Uterus (tissue), 4 donors: ENCODE results near the gene VPS4B. TPM values are rescaled to one million over a fixed set of nuclear protein-coding genes. Genes with fewer than 3 reads are reported as not detected.

Source experiments
- DNase-seq, 2 donors: peaks; one replicate each; pipeline ENCODE4 v3.0.0-alpha.2; 2019 to 2020
- H3K27ac ChIP-seq, 2 donors: fragments of 200-600 bp; sonication (generic); 1 replicate in 1 of 2; 2 replicates in 1 of 2; pipeline ENCODE4 v1.5.1; 2016 to 2018
- H3K27me3 ChIP-seq, 2 donors: fragments of 200-600 bp; sonication (generic); one replicate each; pipeline ENCODE4 v1.5.1; 2018 to 2019; ENCODE audit warnings: control low read depth in 1 of 2
- H3K36me3 ChIP-seq, 2 donors: fragments of 200-600 bp; sonication (generic); one replicate each; pipeline ENCODE4 v1.5.1; 2019; ENCODE audit warnings: control low read depth in 1 of 2
- H3K4me1 ChIP-seq, 2 donors: fragments of 200-600 bp; sonication (generic); one replicate each; pipeline ENCODE4 v1.5.1; 2018 to 2019; ENCODE audit warnings: control low read depth in 1 of 2
- H3K4me3 ChIP-seq, 2 donors: fragments of 200-600 bp; sonication (generic); 1 replicate in 1 of 2; 2 replicates in 1 of 2; pipeline ENCODE4 v1.5.1; 2018 to 2019; ENCODE audit warnings: mild to moderate bottlenecking in 1 of 2
- H3K9me3 ChIP-seq, 2 donors: fragments of 200-600 bp; sonication (generic); one replicate each; pipeline ENCODE4 v1.5.1; 2019; ENCODE audit warnings: control low read depth in 1 of 2
- POLR2A ChIP-seq, 2 donors: fragments of 450-650 bp; IDR thresholded peaks; one replicate each; pipeline ENCODE4 v1.6.1; 2016; ENCODE audit warnings: antibody characterized with exemption in 2 of 2, mild to moderate bottlenecking in 1 of 2, moderate library complexity in 1 of 2
- intact Hi-C: fragments of 100-400 bp; cut with DNase I; formaldehyde crosslinking; loops from one replicate; pipeline ENCODE4 v1.15.1; 2023; ENCODE audit warnings: low total_unique reads
- total RNA-seq, 4 donors: library from RNA; depleted of rRNA in 3 of 4; stranded (reverse); fragments of >200 nt in 3 of 4; gene quantifications; one replicate each; pipeline versions ENCODE4 v1.1.0 to v1.2.4, GENCODE V29; 2014 to 2023
- TF ChIP-seq, protein P1 (sequence below), 4 experiments: fragments of 200-600 bp in 2 of 4; fragments of 450-650 bp in 2 of 4; sonication (generic) in 2 of 4; IDR thresholded peaks; one replicate each; pipeline ENCODE4 v1.5.1; 2016 to 2019; ENCODE audit warnings: antibody characterized with exemption in 4 of 4, mild to moderate bottlenecking in 2 of 4, moderate library complexity in 1 of 4
- donor health status: DM: yes; HTN: yes; CAD: no.

Gene VPS4B
- total RNA-seq, 4 donors from 2014 or later, result 32.4 to 214 (median 52.2) TPM

DNA sequence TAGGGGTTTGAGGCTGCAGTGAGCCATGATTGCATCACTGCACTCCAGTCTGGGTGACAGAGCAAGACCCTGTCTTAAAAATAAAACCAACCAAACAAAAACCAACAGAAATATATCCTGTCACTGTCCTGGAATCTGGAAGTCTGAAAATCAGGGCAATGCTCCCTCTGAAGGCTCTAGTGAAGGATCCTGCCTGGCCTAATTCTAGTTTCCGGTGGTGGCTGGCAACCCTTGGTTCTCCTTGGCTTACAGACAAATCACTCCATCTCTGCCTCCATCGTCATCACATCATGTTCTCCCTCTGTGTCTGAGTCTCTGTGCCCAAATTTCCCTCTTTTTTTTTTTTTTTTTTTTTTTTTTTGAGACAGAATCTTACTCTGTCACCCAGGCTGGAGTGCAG, 15.9 kb upstream of the VPS4B start:
- H3K4me1 ChIP-seq, result no peaks in the 10 kb centered on the region
- H3K36me3 ChIP-seq, result no peaks in the 10 kb centered on the region
- no peaks in the 10 kb centered on the region for H3K9me3 ChIP-seq
- DNase-seq, result no peak
- intact Hi-C loops, result loop anchor here (10.0 kb wide), 2 partner anchors 93 to 313 kb away; no protein-coding TSS in a partner anchor
- no peak for TF ChIP-seq POLR2A (IDR thresholded peaks at IDR 0.05)
- TF ChIP-seq, protein P1, sequence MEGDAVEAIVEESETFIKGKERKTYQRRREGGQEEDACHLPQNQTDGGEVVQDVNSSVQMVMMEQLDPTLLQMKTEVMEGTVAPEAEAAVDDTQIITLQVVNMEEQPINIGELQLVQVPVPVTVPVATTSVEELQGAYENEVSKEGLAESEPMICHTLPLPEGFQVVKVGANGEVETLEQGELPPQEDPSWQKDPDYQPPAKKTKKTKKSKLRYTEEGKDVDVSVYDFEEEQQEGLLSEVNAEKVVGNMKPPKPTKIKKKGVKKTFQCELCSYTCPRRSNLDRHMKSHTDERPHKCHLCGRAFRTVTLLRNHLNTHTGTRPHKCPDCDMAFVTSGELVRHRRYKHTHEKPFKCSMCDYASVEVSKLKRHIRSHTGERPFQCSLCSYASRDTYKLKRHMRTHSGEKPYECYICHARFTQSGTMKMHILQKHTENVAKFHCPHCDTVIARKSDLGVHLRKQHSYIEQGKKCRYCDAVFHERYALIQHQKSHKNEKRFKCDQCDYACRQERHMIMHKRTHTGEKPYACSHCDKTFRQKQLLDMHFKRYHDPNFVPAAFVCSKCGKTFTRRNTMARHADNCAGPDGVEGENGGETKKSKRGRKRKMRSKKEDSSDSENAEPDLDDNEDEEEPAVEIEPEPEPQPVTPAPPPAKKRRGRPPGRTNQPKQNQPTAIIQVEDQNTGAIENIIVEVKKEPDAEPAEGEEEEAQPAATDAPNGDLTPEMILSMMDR (IDR thresholded peaks at IDR 0.05), result no peak
- H3K4me3 ChIP-seq, result no peak overlapping the region
- H3K27ac ChIP-seq, result no peak overlapping the region
- H3K27me3 ChIP-seq, result no peaks in the 10 kb centered on the region

DNA sequence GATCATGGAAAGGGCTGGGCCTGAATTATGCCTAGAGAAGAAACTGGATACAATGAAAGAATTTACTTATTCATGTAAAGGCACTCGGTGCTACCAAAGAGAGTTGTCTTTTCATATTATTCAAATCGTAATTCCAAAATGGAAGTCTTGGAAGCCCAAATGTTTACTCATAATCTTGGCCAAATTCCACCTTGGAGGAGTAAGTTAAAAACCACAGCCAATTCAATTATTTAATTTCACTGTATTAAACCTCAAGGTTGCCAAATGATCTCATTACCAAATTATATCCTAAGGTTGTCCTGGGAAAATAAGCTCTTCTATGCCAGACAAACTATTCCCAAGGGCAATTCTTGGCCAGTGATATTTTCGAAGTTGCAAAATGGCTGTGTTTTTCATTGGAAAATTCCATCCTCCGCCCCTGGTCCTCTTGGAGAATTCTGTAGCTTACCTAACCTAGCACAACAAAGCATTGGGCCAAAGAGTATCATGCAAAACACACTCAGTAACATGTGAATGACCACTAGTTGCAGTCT, 11.1 kb upstream of the VPS4B start:
- no peaks in the 10 kb centered on the region for H3K36me3 ChIP-seq
- peaks cover 0 to 4% of the 10 kb centered on the region in 2 donors for H3K4me1 ChIP-seq
- no peak overlapping the region for H3K4me3 ChIP-seq
- peak in 1 of 2 donors; percentile 58 for DNase-seq
- TF ChIP-seq, protein P1 (IDR thresholded peaks at IDR 0.05), result no peak
- TF ChIP-seq POLR2A (IDR thresholded peaks at IDR 0.05), result no peak
- intact Hi-C loops, result loop anchor here (10.0 kb wide), 2 partner anchors 89 to 309 kb away; no protein-coding TSS in a partner anchor
- no peaks in the 10 kb centered on the region for H3K27me3 ChIP-seq
- peak overlapping the region; percentile 31 to 51 for H3K27ac ChIP-seq
- no peaks in the 10 kb centered on the region for H3K9me3 ChIP-seq

DNA sequence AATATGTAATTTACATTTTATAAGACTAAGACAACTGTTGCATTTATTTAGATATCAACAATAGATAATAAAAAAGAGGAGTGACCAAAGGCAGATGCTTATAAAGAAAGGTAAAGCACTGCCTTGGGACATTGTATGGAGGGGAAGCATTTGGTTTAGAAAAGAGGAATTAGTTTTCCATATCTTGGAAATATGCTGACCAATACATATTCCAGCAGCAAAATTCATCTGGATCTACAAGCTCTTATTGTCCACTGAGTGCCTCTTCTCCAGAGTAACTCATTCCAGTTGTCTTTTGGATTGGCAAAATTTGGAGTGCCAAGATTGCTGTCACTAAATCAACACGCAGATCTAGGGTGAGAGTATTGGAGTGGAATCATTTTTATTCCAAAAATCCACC, 8.9 kb upstream of the VPS4B start:
- Histone ChIP-seq H3K4me3 (no peak overlapping the region), H3K4me1 (peaks cover 0 to 4% of the 10 kb centered on the region in 2 donors), H3K27ac (no peak overlapping the region), H3K27me3 (no peaks in the 10 kb centered on the region), H3K36me3 (no peaks in the 10 kb centered on the region), H3K9me3 (no peaks in the 10 kb centered on the region)
- no peak for DNase-seq
- intact Hi-C loops, result loop anchor here (10.0 kb wide), 2 partner anchors 86 to 306 kb away; no protein-coding TSS in a partner anchor
- TF ChIP-seq POLR2A (IDR thresholded peaks at IDR 0.05), result no peak

DNA sequence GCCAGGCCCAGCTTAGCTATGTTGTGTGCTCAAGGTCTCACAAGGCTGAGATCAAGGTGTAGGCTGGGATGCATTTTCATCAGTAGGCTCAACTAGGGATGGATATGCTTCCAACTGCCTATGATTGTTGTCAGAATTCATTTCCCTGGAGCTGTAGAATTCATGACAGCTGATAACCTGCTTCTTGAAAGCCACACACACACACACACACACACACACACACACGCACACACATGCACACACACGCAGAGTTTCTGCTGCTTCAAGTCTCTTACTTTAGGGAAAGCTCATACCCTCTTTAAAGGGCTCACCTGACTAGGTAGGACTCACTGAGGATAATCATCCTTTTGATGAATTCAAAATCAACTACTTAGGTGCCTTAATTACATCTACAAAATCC, 8.2 kb upstream of the VPS4B start:
- Histone ChIP-seq H3K4me3 (no peak overlapping the region), H3K36me3 (no peaks in the 10 kb centered on the region), H3K4me1 (peaks cover 0 to 4% of the 10 kb centered on the region in 2 donors), H3K27me3 (no peaks in the 10 kb centered on the region), H3K27ac (no peak overlapping the region), H3K9me3 (no peaks in the 10 kb centered on the region)
- TF ChIP-seq POLR2A (IDR thresholded peaks at IDR 0.05), result no peak
- TF ChIP-seq, protein P1 (IDR thresholded peaks at IDR 0.05), result no peak
- no peak for DNase-seq
- intact Hi-C loops, result loop anchor here (10.0 kb wide), 2 partner anchors 86 to 306 kb away; no protein-coding TSS in a partner anchor

DNA sequence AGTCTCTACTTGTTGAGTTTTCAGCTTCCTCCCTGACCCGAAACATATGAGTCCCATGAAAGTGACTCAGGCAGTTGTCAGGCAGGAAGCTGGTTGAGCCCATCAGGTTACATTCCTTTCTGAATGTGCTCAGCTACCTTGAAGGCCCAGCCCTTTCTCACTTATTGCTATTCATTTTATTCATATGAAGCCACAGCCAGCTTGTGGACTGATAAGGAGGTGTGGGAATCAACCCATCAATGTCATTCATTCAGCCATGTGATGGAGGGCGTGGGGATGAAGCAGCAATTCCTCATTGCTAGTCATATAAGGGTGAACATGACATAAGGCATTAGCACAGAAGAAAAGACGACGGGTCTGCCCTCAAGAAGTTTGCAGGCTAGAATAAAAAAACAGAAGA, 5.3 kb upstream of the VPS4B start:
- intact Hi-C loops, result no loop called here
- no peaks in the 10 kb centered on the region for H3K9me3 ChIP-seq

More for the DNA sequence above, 5.3 kb upstream of the VPS4B start:
- no peak for DNase-seq
- Histone ChIP-seq H3K4me1 (no peaks in the 10 kb centered on the region), H3K27me3 (no peaks in the 10 kb centered on the region), H3K36me3 (no peaks in the 10 kb centered on the region), H3K27ac (no peak overlapping the region), H3K4me3 (no peak overlapping the region)
- no peak for TF ChIP-seq POLR2A (IDR thresholded peaks at IDR 0.05)
- TF ChIP-seq, protein P1 (IDR thresholded peaks at IDR 0.05), result no peak
